Stimulated activated CD4-positive, alpha-beta T cell treated with anti-CD3 and anti-CD28 coated beads, Interleukin-1b, Interleukin-23, amount 100 ng/mL, for 4 hours (primary cell): ENCODE measurements around the gene P3H1.

Experiments used
- DNase-seq, 2 donors: peaks; one replicate each; pipeline ENCODE4 v3.0.0-alpha.2; 2020; ENCODE audit warnings: low read depth in 2 of 2

Gene P3H1

GRCh38 chr1:42745851-42746250, 21.0 kb downstream of the P3H1 start:
- DNase-seq, result no peak

GRCh38 chr1:42744148-42744413, 22.7 kb downstream of the P3H1 start:
- no peak for DNase-seq

GRCh38 chr1:42743317-42744147, 23.3 kb downstream of the P3H1 start:
- no peak for DNase-seq

- no peak for DNase-seq
These were observed 24.1 kb downstream of the P3H1 start for GRCh38 chr1:42742617-42743316.

GRCh38 chr1:42742141-42742540, 24.7 kb downstream of the P3H1 start:
- no peak for DNase-seq

GRCh38 chr1:42741706-42742105, 25.1 kb downstream of the P3H1 start:
- DNase-seq, result no peak

GRCh38 chr1:42740851-42741580, 25.8 kb downstream of the P3H1 start:
- no peak for DNase-seq

GRCh38 chr1:42739753-42740700, 26.8 kb downstream of the P3H1 start, which contains the start of gene CLDN19:
Gene CLDN19, minus strand, starts transcription at chr1:42740236. Its CDS starts 173 bp downstream, at chr1:42740063.
- DNase-seq, result no peak

GRCh38 chr1:42738678-42739226, 28.1 kb downstream of the P3H1 start:
- no peak for DNase-seq

GRCh38 chr1:42737986-42738677, 28.7 kb downstream of the P3H1 start:
- DNase-seq, result no peak

- DNase-seq, result no peak
These were observed 29.6 kb downstream of the P3H1 start for GRCh38 chr1:42737257-42737656.

- no peak for DNase-seq
These were observed 30.1 kb downstream of the P3H1 start for GRCh38 chr1:42736571-42737200.

GRCh38 chr1:42736152-42736551, 30.7 kb downstream of the P3H1 start:
- DNase-seq, result no peak

GRCh38 chr1:42735477-42736105, 31.2 kb downstream of the P3H1 start:
- DNase-seq, result no peak

GRCh38 chr1:42735056-42735455, 31.8 kb downstream of the P3H1 start:
- no peak for DNase-seq

GRCh38 chr1:42734201-42735035, 32.4 kb downstream of the P3H1 start:
- no peak for DNase-seq

- DNase-seq, result no peak
These were observed 33.2 kb downstream of the P3H1 start for GRCh38 chr1:42733415-42734200.

GRCh38 chr1:42732126-42732680, 34.6 kb downstream of the P3H1 start:
- no peak for DNase-seq
